ENCODE measurements around the gene F2RL2.

F2RL2 gene

DNA sequence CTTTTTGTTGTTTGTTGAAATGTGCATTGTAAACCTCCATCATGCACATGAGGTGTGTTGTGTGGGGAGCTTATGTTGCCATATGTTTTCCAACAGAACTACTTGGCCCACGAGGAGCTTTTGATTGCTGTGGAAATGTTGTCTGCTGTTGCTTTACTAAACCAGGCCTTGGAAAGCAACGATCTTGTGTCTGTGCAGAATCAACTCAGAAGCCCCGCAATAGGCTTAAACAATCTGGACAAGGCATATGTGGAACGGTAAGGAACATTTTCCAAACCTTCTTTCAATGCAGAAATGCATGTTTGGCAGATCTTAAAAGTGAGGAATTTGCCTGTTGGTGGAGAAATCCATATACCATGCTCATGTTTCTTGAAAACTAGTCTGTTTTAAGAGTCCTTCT, 22.5 kb downstream of the F2RL2 start:
- Histone ChIP-seq H3K9ac (ENCODE audit: low read length) (no peak overlapping the region), H2BK120ac (ENCODE audit: low read depth, low read length) (no peak overlapping the region)

DNA sequence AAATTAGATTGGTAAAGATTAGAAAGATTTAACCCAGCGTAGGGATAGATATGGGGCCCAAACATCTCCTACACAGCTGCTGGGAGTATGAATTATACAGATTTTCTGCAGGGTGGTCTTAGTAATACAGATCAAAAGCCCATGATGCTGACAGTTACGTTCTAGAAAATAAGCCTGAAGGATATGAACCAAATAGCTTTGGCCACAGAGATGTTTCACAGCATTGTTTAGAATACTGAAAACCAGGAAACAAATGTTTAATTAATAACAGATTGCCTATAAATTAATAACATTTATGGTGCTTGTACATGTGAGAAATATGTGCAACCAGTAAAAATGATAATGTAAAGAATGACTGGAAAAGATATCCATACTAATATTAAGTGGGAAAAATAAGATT, 24.7 kb downstream of the F2RL2 start:
- H2BK12ac ChIP-seq (ENCODE audit: low read length in 2 of 2): no peak overlapping the region
- no peak overlapping the region for H2BK5ac ChIP-seq (ENCODE audit: low read depth, low read length, poor library complexity, severe bottlenecking)
- H2BK15ac ChIP-seq (ENCODE audit: low read depth, poor library complexity, severe bottlenecking): no peak overlapping the region
- peaks cover 2% of the 10 kb centered on the region for H3K4me1 ChIP-seq (ENCODE audit: control insufficient read depth, insufficient read depth, low read depth, low read length)
- no peaks in the 10 kb centered on the region for H3K36me3 ChIP-seq (ENCODE audit: control insufficient read depth in 1 of 2, insufficient read depth in 2 of 2, low read depth in 1 of 2, low read length in 2 of 2)
- no peak overlapping the region for H3K27ac ChIP-seq (ENCODE audit: low read length, poor library complexity, severe bottlenecking)
- H3K4ac ChIP-seq (ENCODE audit: low read depth in 1 of 2, low read length in 2 of 2): no peak overlapping the region
- H3K18ac ChIP-seq (ENCODE audit: low read depth in 1 of 2, low read length in 2 of 2): no peak overlapping the region
- H4K91ac ChIP-seq (ENCODE audit: low read length): no peak overlapping the region
- H3K23ac ChIP-seq (ENCODE audit: low read length in 2 of 2): no peak overlapping the region
- no peak overlapping the region for H3K9ac ChIP-seq (ENCODE audit: low read length)
- no peak overlapping the region for H3K4me3 ChIP-seq (ENCODE audit: insufficient read depth in 1 of 2, low read depth in 1 of 2, low read length in 2 of 2)
- no peak overlapping the region for H3K4me2 ChIP-seq (ENCODE audit: low read length, poor library complexity, severe bottlenecking)
- no peak overlapping the region for H2BK120ac ChIP-seq (ENCODE audit: low read depth, low read length)
- H2AK5ac ChIP-seq (ENCODE audit: low read length, severe bottlenecking): no peak overlapping the region
- no peaks in the 10 kb centered on the region for H3K9me3 ChIP-seq (ENCODE audit: control insufficient read depth, low read length)
- H3K79me1 ChIP-seq (replicated peaks; ENCODE audit: low read length, poor library complexity, severe bottlenecking): no peaks in the 10 kb centered on the region
- H3K27me3 ChIP-seq (ENCODE audit: control insufficient read depth in 1 of 2, insufficient read depth in 1 of 2, low read length in 2 of 2): no peaks in the 10 kb centered on the region
- no peak for DNase-seq
- H3K14ac ChIP-seq (ENCODE audit: low read length in 2 of 2): no peak overlapping the region
- H2AFZ ChIP-seq (ENCODE audit: low read depth, low read length): no peak overlapping the region
- H4K8ac ChIP-seq (ENCODE audit: low read length): no peak overlapping the region
- WGBS: 94% methylated on average over 2 of the region's 2 CpGs

More for the DNA sequence above, 22.5 kb downstream of the F2RL2 start:
- H3K27me3 ChIP-seq (ENCODE audit: control insufficient read depth in 1 of 2, insufficient read depth in 1 of 2, low read length in 2 of 2): no peaks in the 10 kb centered on the region
- no peaks in the 10 kb centered on the region for H3K79me1 ChIP-seq (replicated peaks; ENCODE audit: low read length, poor library complexity, severe bottlenecking)
- no peak overlapping the region for H3K18ac ChIP-seq (ENCODE audit: low read depth in 1 of 2, low read length in 2 of 2)
- no peaks in the 10 kb centered on the region for H3K36me3 ChIP-seq (ENCODE audit: control insufficient read depth in 1 of 2, insufficient read depth in 2 of 2, low read depth in 1 of 2, low read length in 2 of 2)
- WGBS: 78% methylated on average over 4 of the region's 4 CpGs
- peak overlapping the region in 1 of 2 experiments; percentile 18 for H2BK12ac ChIP-seq (ENCODE audit: low read length in 2 of 2)
- H3K9me3 ChIP-seq (ENCODE audit: control insufficient read depth, low read length): no peaks in the 10 kb centered on the region
- no peak overlapping the region for H2BK5ac ChIP-seq (ENCODE audit: low read depth, low read length, poor library complexity, severe bottlenecking)
- H3K23ac ChIP-seq (ENCODE audit: low read length in 2 of 2): no peak overlapping the region
- no peak overlapping the region for H3K4me3 ChIP-seq (ENCODE audit: insufficient read depth in 1 of 2, low read depth in 1 of 2, low read length in 2 of 2)
- H2BK15ac ChIP-seq (ENCODE audit: low read depth, poor library complexity, severe bottlenecking): no peak overlapping the region
- H2AFZ ChIP-seq (ENCODE audit: low read depth, low read length): no peak overlapping the region
- no peak for DNase-seq
- H4K8ac ChIP-seq (ENCODE audit: low read length): no peak overlapping the region
- no peak overlapping the region for H3K4ac ChIP-seq (ENCODE audit: low read depth in 1 of 2, low read length in 2 of 2)
- H2AK5ac ChIP-seq (ENCODE audit: low read length, severe bottlenecking): no peak overlapping the region
- H4K91ac ChIP-seq (ENCODE audit: low read length): no peak overlapping the region
- H3K4me2 ChIP-seq (ENCODE audit: low read length, poor library complexity, severe bottlenecking): no peak overlapping the region
- H3K14ac ChIP-seq (ENCODE audit: low read length in 2 of 2): no peak overlapping the region
- H3K4me1 ChIP-seq (ENCODE audit: control insufficient read depth, insufficient read depth, low read depth, low read length): peaks cover 2% of the 10 kb centered on the region
- H3K27ac ChIP-seq (ENCODE audit: low read length, poor library complexity, severe bottlenecking): no peak overlapping the region

DNA sequence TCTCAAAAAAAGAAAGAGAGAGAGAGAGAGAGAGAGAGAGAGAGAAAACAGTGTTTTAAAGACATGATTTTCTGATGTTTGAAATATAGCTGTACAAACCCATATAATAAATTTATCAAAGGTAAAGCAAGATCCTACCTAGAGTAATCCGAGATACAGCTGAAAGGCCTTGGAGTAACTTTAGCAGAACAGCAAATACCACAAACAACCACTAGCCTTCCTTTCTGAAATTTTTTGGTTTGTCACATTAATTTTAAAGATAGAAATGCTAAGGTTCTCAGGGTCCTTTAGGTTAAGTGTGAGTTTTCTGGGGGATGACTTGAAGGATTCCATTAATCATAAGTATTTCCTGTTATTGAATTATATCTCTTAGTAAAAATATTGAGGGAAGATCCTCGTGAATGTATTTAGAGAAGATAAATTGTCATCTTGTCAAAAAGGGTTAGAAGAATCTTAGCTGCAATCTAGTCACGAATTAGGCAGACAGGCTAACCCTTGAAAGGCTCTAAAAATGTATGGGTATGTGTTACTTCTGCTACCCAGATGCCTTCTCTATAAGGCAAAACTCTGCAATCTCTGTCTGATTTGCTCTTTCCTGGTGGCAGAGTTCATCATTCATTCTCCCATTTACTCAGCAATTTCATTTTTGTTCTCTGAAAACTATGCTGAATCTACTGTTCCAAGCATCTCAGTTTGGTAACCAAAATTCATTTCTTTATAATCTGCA, 27.3 kb downstream of the F2RL2 start:
- H3K4me3 ChIP-seq (ENCODE audit: insufficient read depth in 1 of 2, low read depth in 1 of 2, low read length in 2 of 2): no peak overlapping the region
- no peaks in the 10 kb centered on the region for H3K36me3 ChIP-seq (ENCODE audit: control insufficient read depth in 1 of 2, insufficient read depth in 2 of 2, low read depth in 1 of 2, low read length in 2 of 2)
- no peak overlapping the region for H2BK15ac ChIP-seq (ENCODE audit: low read depth, poor library complexity, severe bottlenecking)
- H3K23ac ChIP-seq (ENCODE audit: low read length in 2 of 2): no peak overlapping the region
- H3K18ac ChIP-seq (ENCODE audit: low read depth in 1 of 2, low read length in 2 of 2): no peak overlapping the region
- no peak overlapping the region for H4K91ac ChIP-seq (ENCODE audit: low read length)
- no peak overlapping the region for H4K8ac ChIP-seq (ENCODE audit: low read length)
- H2BK5ac ChIP-seq (ENCODE audit: low read depth, low read length, poor library complexity, severe bottlenecking): no peak overlapping the region
- DNase-seq: no peak
- H2BK12ac ChIP-seq (ENCODE audit: low read length in 2 of 2): no peak overlapping the region
- no peak overlapping the region for H3K4ac ChIP-seq (ENCODE audit: low read depth in 1 of 2, low read length in 2 of 2)
- no peak overlapping the region for H3K9ac ChIP-seq (ENCODE audit: low read length)
- H2BK120ac ChIP-seq (ENCODE audit: low read depth, low read length): no peak overlapping the region
- H3K27me3 ChIP-seq (ENCODE audit: control insufficient read depth in 1 of 2, insufficient read depth in 1 of 2, low read length in 2 of 2): peaks cover 6 to 26% of the 10 kb centered on the region in 2 experiments
- H2AFZ ChIP-seq (ENCODE audit: low read depth, low read length): no peak overlapping the region
- H3K4me2 ChIP-seq (ENCODE audit: low read length, poor library complexity, severe bottlenecking): no peak overlapping the region
- no peaks in the 10 kb centered on the region for H3K4me1 ChIP-seq (ENCODE audit: control insufficient read depth, insufficient read depth, low read depth, low read length)
- peaks cover 4% of the 10 kb centered on the region for H3K9me3 ChIP-seq (ENCODE audit: control insufficient read depth, low read length)
- H2AK5ac ChIP-seq (ENCODE audit: low read length, severe bottlenecking): no peak overlapping the region
- WGBS: 83% methylated on average over 2 of the region's 3 CpGs
- H3K14ac ChIP-seq (ENCODE audit: low read length in 2 of 2): no peak overlapping the region
- H3K79me1 ChIP-seq (replicated peaks; ENCODE audit: low read length, poor library complexity, severe bottlenecking): no peaks in the 10 kb centered on the region
- H3K27ac ChIP-seq (ENCODE audit: low read length, poor library complexity, severe bottlenecking): no peak overlapping the region

DNA sequence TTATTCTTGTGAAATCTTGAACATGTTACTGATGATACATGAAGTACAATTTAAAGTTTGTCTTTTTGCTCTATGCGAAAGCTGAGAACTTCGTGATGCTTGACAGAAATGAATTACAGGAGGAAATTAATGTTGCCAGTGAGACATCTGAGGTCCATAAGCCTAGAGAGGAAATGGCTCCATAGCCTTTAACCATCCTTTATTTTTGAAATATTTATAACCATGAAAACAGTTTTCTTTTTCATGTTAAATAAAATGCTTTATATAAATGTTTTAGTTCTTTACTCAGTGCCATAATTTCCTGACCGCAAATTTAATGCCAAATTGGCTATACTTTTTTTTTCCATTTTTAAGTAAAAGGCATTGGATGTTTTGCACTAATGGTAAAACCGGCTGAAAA, 29.1 kb downstream of the F2RL2 start:
- H3K9me3 ChIP-seq (ENCODE audit: control insufficient read depth, low read length): peaks cover 4% of the 10 kb centered on the region

More for the DNA sequence above, 29.1 kb downstream of the F2RL2 start:
- Histone ChIP-seq H2BK12ac (ENCODE audit: low read length in 2 of 2) (no peak overlapping the region), H2AK5ac (ENCODE audit: low read length, severe bottlenecking) (no peak overlapping the region), H3K4ac (ENCODE audit: low read depth in 1 of 2, low read length in 2 of 2) (no peak overlapping the region), H3K79me1 (replicated peaks; ENCODE audit: low read length, poor library complexity, severe bottlenecking) (no peaks in the 10 kb centered on the region), H3K4me2 (ENCODE audit: low read length, poor library complexity, severe bottlenecking) (no peak overlapping the region), H3K14ac (ENCODE audit: low read length in 2 of 2) (no peak overlapping the region), H2BK15ac (ENCODE audit: low read depth, poor library complexity, severe bottlenecking) (no peak overlapping the region), H2AFZ (ENCODE audit: low read depth, low read length) (no peak overlapping the region), H4K8ac (ENCODE audit: low read length) (no peak overlapping the region), H2BK5ac (ENCODE audit: low read depth, low read length, poor library complexity, severe bottlenecking) (no peak overlapping the region), H3K23ac (ENCODE audit: low read length in 2 of 2) (no peak overlapping the region), H3K9ac (ENCODE audit: low read length) (no peak overlapping the region), H3K18ac (ENCODE audit: low read depth in 1 of 2, low read length in 2 of 2) (no peak overlapping the region), H2BK120ac (ENCODE audit: low read depth, low read length) (no peak overlapping the region), H3K36me3 (ENCODE audit: control insufficient read depth in 1 of 2, insufficient read depth in 2 of 2, low read depth in 1 of 2, low read length in 2 of 2) (no peaks in the 10 kb centered on the region), H3K4me1 (ENCODE audit: control insufficient read depth, insufficient read depth, low read depth, low read length) (no peaks in the 10 kb centered on the region), H4K91ac (ENCODE audit: low read length) (no peak overlapping the region), H3K27me3 (ENCODE audit: control insufficient read depth in 1 of 2, insufficient read depth in 1 of 2, low read length in 2 of 2) (peaks cover 6 to 32% of the 10 kb centered on the region in 2 experiments), H3K27ac (ENCODE audit: low read length, poor library complexity, severe bottlenecking) (no peak overlapping the region), H3K4me3 (ENCODE audit: insufficient read depth in 1 of 2, low read depth in 1 of 2, low read length in 2 of 2) (no peak overlapping the region)
- 83% methylated on average over 2 of the region's 4 CpGs for WGBS
- no peak for DNase-seq
